HEK293 (cell line): ENCODE measurements around the gene USP3.

Experiments
- CTCF ChIA-PET: fragments of 350-600 bp; formaldehyde crosslinking; extraction: SDS; loops from one replicate; lab custom pipeline; 2021; ENCODE audit warnings: antibody characterized with exemption; lab: Yijun Ruan, JAX
- POLR2A ChIA-PET: fragments of 300-600 bp; formaldehyde crosslinking; extraction: SDS; loops from one replicate; lab custom pipeline; 2020; ENCODE audit warnings: antibody characterized with exemption, inconsistent platforms; lab: Yijun Ruan, JAX
- H3K27ac ChIP-seq: fragments of 200-500 bp; sonication (Bioruptor generic); 2 replicates; pipeline ENCODE4 v1.5.1; 2014; ENCODE audit warnings: low read depth, low read length, control low read depth, inconsistent platforms; ENCODE audit errors: extremely low read depth
- H3K36me3 ChIP-seq, 2 experiments: fragments of 200-500 bp in 1 of 2; sonication (Bioruptor generic) in 1 of 2; 1 replicate in 1 of 2; 2 replicates in 1 of 2; pipeline ENCODE4 v1.5.1; 2014 to 2017; ENCODE audit warnings: inconsistent platforms in 2 of 2, low read length in 2 of 2; ENCODE audit not compliant: control insufficient read depth in 2 of 2, insufficient read depth in 1 of 2
- H3K4me1 ChIP-seq: fragments of 200-500 bp; sonication (Bioruptor generic); 2 replicates; pipeline ENCODE4 v1.5.1; 2014; ENCODE audit warnings: mild to moderate bottlenecking, low read length, inconsistent platforms; ENCODE audit not compliant: control insufficient read depth, insufficient read depth
- H3K4me3 ChIP-seq: 2 replicates; pipeline ENCODE4 v1.5.1; 2011; ENCODE audit warnings: low read depth, mild to moderate bottlenecking, control low read depth, low read length, moderate library complexity
- H3K9me3 ChIP-seq: fragments of 200-500 bp; sonication (Bioruptor generic); 2 replicates; pipeline ENCODE4 v1.5.1; 2014; ENCODE audit warnings: low read depth, low read length, inconsistent platforms; ENCODE audit not compliant: control insufficient read depth, insufficient read depth
- KLF7 ChIP-seq: fragments of 450-650 bp; formaldehyde crosslinking; IDR thresholded peaks from 2 replicates; pipeline ENCODE4 v1.5.1; 2016; ENCODE audit warnings: missing biosample characterization, missing genetic modification characterization, borderline replicate concordance
- KLF8 ChIP-seq: fragments of 450-650 bp; formaldehyde crosslinking; IDR thresholded peaks from 2 replicates; pipeline ENCODE4 v1.5.1; 2016; ENCODE audit warnings: missing biosample characterization, missing genetic modification characterization
- MYNN ChIP-seq: fragments of 450-650 bp; formaldehyde crosslinking; IDR thresholded peaks from 2 replicates; pipeline ENCODE4 v1.5.1; 2016; ENCODE audit warnings: missing biosample characterization, missing genetic modification characterization, borderline replicate concordance
- SP7 ChIP-seq: fragments of 450-650 bp; formaldehyde crosslinking; IDR thresholded peaks from 2 replicates; pipeline ENCODE4 v1.5.1; 2016; ENCODE audit warnings: missing biosample characterization, missing genetic modification characterization
- TCF7L2 ChIP-seq: IDR thresholded peaks from 2 replicates; pipeline ENCODE4 v1.6.1; 2011; ENCODE audit warnings: low read depth, mild to moderate bottlenecking, inconsistent platforms, low read length, moderate library complexity, borderline replicate concordance
- ZBTB10 ChIP-seq: fragments of 450-650 bp; formaldehyde crosslinking; IDR thresholded peaks from 2 replicates; pipeline ENCODE4 v1.5.1; 2016; ENCODE audit warnings: missing biosample characterization, missing genetic modification characterization
- ZNF114 ChIP-seq: fragments of 450-650 bp; formaldehyde crosslinking; IDR thresholded peaks from 2 replicates; pipeline ENCODE4 v1.5.0; 2017; ENCODE audit warnings: missing biosample characterization, missing genetic modification characterization
- ZNF148 ChIP-seq: fragments of 450-650 bp; formaldehyde crosslinking; IDR thresholded peaks from 2 replicates; pipeline ENCODE4 v1.5.0; 2017; ENCODE audit warnings: missing biosample characterization, missing genetic modification characterization, borderline replicate concordance
- ZNF157 ChIP-seq: fragments of 450-650 bp; formaldehyde crosslinking; IDR thresholded peaks from 2 replicates; pipeline ENCODE4 v1.5.1; 2016; ENCODE audit warnings: missing biosample characterization, missing genetic modification characterization
- ZNF184 ChIP-seq: fragments of 450-650 bp; IDR thresholded peaks from 2 replicates; pipeline ENCODE4 v1.5.1; 2018; ENCODE audit warnings: missing biosample characterization, mild to moderate bottlenecking, missing genetic modification characterization
- ZNF24 ChIP-seq: fragments of 450-650 bp; formaldehyde crosslinking; IDR thresholded peaks from 2 replicates; pipeline ENCODE4 v1.5.1; 2016; ENCODE audit warnings: missing biosample characterization, missing genetic modification characterization
- ZNF354C ChIP-seq: fragments of 450-650 bp; formaldehyde crosslinking; IDR thresholded peaks from 2 replicates; pipeline ENCODE4 v1.5.1; 2016; ENCODE audit warnings: missing biosample characterization, missing genetic modification characterization, low read depth, borderline replicate concordance
- ZNF362 ChIP-seq: fragments of 450-650 bp; formaldehyde crosslinking; IDR thresholded peaks from 2 replicates; pipeline ENCODE4 v1.5.1; 2016; ENCODE audit warnings: missing biosample characterization, missing genetic modification characterization
- ZNF391 ChIP-seq: fragments of 450-650 bp; formaldehyde crosslinking; IDR thresholded peaks from 2 replicates; pipeline ENCODE4 v1.5.1; 2016; ENCODE audit warnings: low read depth, missing biosample characterization, missing genetic modification characterization, borderline replicate concordance
- ZNF398 ChIP-seq: fragments of 450-650 bp; formaldehyde crosslinking; IDR thresholded peaks from 2 replicates; pipeline ENCODE4 v1.5.1; 2017; ENCODE audit warnings: missing biosample characterization, missing genetic modification characterization
- ZNF48 ChIP-seq: fragments of 450-650 bp; formaldehyde crosslinking; IDR thresholded peaks from 2 replicates; pipeline ENCODE4 v1.5.1; 2016; ENCODE audit warnings: missing biosample characterization, missing genetic modification characterization
- ZNF548 ChIP-seq: fragments of 450-650 bp; formaldehyde crosslinking; IDR thresholded peaks from 2 replicates; pipeline ENCODE4 v1.5.1; 2016; ENCODE audit warnings: missing biosample characterization, missing genetic modification characterization
- ZNF571 ChIP-seq: fragments of 450-650 bp; formaldehyde crosslinking; IDR thresholded peaks from 2 replicates; pipeline ENCODE4 v1.5.0; 2017; ENCODE audit warnings: missing biosample characterization, missing genetic modification characterization
- ZNF600 ChIP-seq: fragments of 450-650 bp; formaldehyde crosslinking; IDR thresholded peaks from 2 replicates; pipeline ENCODE4 v1.5.1; 2016; ENCODE audit warnings: missing biosample characterization, missing genetic modification characterization
- ZNF670 ChIP-seq: fragments of 450-650 bp; formaldehyde crosslinking; IDR thresholded peaks from 2 replicates; pipeline ENCODE4 v1.5.1; 2016; ENCODE audit warnings: missing biosample characterization, missing genetic modification characterization, low read depth
- ZNF701 ChIP-seq: fragments of 450-650 bp; formaldehyde crosslinking; IDR thresholded peaks from 2 replicates; pipeline ENCODE4 v1.5.1; 2016; ENCODE audit warnings: missing biosample characterization, missing genetic modification characterization
- ZNF747 ChIP-seq: fragments of 450-650 bp; formaldehyde crosslinking; IDR thresholded peaks from 2 replicates; pipeline ENCODE4 v1.5.1; 2016; ENCODE audit warnings: missing biosample characterization, missing genetic modification characterization
- ZSCAN5A ChIP-seq: fragments of 450-650 bp; formaldehyde crosslinking; IDR thresholded peaks from 2 replicates; pipeline ENCODE4 v1.5.1; 2016; ENCODE audit warnings: missing biosample characterization, missing genetic modification characterization
- TF ChIP-seq, protein P1 (sequence below): fragments of 450-650 bp; formaldehyde crosslinking; IDR thresholded peaks from 2 replicates; pipeline ENCODE4 v1.5.1; 2016; ENCODE audit warnings: missing biosample characterization, missing genetic modification characterization
- TF ChIP-seq, protein P2 (sequence below): fragments of 450-650 bp; formaldehyde crosslinking; IDR thresholded peaks from 2 replicates; pipeline ENCODE4 v1.5.1; 2016; ENCODE audit warnings: missing biosample characterization, missing genetic modification characterization

Gene USP3

DNA sequence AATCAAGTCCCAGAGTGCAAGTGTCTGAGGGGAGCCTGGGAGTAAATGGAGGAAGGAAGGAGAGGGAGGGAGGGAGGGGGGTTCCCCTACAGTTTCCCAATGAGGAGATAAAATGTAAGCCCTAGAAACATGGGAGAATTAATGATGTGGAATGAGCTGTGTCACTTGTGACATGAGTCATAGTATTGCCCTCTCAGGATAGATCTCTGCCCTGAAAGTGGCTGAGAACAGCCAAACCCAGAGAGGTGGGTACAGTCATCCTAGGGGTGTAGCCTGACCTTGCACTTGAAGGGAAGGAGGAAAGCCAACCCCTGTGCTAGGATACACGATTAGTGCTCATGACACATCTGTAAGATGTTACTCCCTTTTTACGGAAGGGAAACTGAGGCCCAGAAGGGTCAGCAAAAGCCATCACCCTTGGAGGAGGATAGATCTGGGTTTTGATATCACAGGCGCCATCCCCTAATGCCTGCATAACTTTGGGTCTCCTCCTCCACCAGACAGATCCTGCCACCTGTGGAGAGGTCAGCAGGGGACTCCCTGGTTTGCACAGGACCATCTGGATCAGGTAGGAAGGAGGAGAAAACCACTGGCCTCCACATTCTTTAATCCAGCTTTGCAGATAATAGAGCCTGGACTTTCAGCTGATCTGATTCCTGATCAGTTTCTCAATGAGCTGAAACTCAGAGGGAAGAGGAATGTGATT, 23.1 kb upstream of the USP3 start:
- ChIA-PET POLR2A (no interaction called here), CTCF (interaction anchor here (0.6 kb wide), 1 partner anchor 49 kb away, joined by 3 read pairs; no protein-coding TSS in a partner anchor)
- Histone ChIP-seq H3K4me1 (peaks cover 18% of the 10 kb centered on the region), H3K4me3 (no peak overlapping the region), H3K36me3 (no peaks in the 10 kb centered on the region), H3K27ac (peak overlapping the region; percentile 16; the same call in 1 of the 2 replicates), H3K9me3 (no peaks in the 10 kb centered on the region)
- TF ChIP-seq ZNF184 (no peak), ZNF548 (tag by site-specific recombination) (no peak), SP7 (tag by site-specific recombination) (0 out of 2 replicates have a peak, but pooled peaks have one; percentile 36), ZNF362 (tag by site-specific recombination) (no peak), ZNF747 (tag by site-specific recombination) (no peak), ZNF48 (no peak), KLF7 (no peak), ZSCAN5A (tag by site-specific recombination) (no peak), TCF7L2 (no peak), ZNF157 (no peak), ZNF391 (no peak), ZNF148 (tag by site-specific recombination) (no peak), ZNF571 (tag by site-specific recombination) (no peak), ZNF354C (tag by site-specific recombination) (no peak), ZNF670 (tag by site-specific recombination) (no peak), ZNF398 (tag by site-specific recombination) (peak; percentile 77), ZNF600 (tag by site-specific recombination) (no peak), ZNF701 (tag by site-specific recombination) (no peak), MYNN (tag by site-specific recombination) (no peak), ZBTB10 (tag by site-specific recombination) (no peak), ZNF24 (tag by site-specific recombination) (0 out of 2 replicates have a peak, but pooled peaks have one; percentile 50), ZNF114 (tag by site-specific recombination) (no peak), KLF8 (tag by site-specific recombination) (no peak)
- TF ChIP-seq, protein P1, sequence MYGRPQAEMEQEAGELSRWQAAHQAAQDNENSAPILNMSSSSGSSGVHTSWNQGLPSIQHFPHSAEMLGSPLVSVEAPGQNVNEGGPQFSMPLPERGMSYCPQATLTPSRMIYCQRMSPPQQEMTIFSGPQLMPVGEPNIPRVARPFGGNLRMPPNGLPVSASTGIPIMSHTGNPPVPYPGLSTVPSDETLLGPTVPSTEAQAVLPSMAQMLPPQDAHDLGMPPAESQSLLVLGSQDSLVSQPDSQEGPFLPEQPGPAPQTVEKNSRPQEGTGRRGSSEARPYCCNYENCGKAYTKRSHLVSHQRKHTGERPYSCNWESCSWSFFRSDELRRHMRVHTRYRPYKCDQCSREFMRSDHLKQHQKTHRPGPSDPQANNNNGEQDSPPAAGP = 0 out of 2 replicates have a peak, but pooled peaks have one; percentile 42
- TF ChIP-seq, protein P2, sequence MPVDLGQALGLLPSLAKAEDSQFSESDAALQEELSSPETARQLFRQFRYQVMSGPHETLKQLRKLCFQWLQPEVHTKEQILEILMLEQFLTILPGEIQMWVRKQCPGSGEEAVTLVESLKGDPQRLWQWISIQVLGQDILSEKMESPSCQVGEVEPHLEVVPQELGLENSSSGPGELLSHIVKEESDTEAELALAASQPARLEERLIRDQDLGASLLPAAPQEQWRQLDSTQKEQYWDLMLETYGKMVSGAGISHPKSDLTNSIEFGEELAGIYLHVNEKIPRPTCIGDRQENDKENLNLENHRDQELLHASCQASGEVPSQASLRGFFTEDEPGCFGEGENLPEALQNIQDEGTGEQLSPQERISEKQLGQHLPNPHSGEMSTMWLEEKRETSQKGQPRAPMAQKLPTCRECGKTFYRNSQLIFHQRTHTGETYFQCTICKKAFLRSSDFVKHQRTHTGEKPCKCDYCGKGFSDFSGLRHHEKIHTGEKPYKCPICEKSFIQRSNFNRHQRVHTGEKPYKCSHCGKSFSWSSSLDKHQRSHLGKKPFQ (tag by site-specific recombination) = no peak
